ENCODE results near the gene PLCH1.

- TF ChIP-seq CTCF (IDR thresholded peaks at IDR 0.05) (no peak), POLR2A (IDR thresholded peaks at IDR 0.05) (no peak)
Observed at GRCh38 chr3:155504682-155505081, 240.2 kb downstream of the PLCH1 start.

Measured in uterus (tissue), 2 donors.